Stimulated activated CD8-positive, alpha-beta memory T cell treated with anti-CD3 and anti-CD28 coated beads, Interleukin-2, amount 100 ng/mL, for 48 hours (primary cell): ENCODE measurements around the gene SH3RF3.

Source experiments
- DNase-seq, 2 donors: peaks; one replicate each; pipeline ENCODE4 v3.0.0-alpha.2; 2020; ENCODE audit warnings: low read depth in 2 of 2

Gene SH3RF3

DNA sequence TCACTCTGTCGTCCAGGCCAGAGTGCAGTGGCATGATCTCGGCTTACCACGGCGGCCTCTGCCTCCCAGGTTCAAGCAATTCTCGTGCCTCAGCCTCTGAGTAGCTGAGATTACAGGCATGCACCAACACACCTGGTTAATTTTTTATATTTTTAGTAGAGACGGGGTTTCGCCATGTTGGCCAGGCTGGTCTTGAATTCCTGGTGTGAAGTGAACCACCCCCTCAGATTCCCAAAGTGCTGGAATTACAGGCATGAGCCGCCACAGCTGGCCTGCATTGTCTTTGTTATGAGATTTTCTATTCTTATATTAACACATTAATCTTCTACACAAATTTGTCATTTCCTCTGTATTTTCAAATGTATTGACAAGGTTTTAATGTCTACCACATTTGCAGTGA, 409.5 kb downstream of the SH3RF3 start:
- no peak for DNase-seq

DNA sequence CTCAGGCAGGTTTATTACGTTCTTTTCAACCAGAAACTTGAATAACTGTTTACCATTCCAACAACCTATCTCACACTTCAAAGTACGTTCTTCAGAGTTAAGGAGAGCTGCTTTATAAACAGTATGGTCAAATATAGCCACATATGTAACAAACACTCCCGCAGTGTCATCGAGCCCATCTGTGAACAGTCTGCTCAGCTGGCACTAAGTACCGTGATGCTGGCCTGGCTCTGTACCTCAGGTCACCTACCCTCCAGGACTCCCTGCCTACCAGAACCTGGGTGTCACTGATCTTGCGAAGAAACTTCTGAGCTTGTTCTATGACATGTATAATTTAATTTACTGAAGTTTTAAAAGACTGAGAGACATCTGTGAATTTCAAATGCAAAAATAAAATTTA, 413.4 kb downstream of the SH3RF3 start:
- DNase-seq = no peak

DNA sequence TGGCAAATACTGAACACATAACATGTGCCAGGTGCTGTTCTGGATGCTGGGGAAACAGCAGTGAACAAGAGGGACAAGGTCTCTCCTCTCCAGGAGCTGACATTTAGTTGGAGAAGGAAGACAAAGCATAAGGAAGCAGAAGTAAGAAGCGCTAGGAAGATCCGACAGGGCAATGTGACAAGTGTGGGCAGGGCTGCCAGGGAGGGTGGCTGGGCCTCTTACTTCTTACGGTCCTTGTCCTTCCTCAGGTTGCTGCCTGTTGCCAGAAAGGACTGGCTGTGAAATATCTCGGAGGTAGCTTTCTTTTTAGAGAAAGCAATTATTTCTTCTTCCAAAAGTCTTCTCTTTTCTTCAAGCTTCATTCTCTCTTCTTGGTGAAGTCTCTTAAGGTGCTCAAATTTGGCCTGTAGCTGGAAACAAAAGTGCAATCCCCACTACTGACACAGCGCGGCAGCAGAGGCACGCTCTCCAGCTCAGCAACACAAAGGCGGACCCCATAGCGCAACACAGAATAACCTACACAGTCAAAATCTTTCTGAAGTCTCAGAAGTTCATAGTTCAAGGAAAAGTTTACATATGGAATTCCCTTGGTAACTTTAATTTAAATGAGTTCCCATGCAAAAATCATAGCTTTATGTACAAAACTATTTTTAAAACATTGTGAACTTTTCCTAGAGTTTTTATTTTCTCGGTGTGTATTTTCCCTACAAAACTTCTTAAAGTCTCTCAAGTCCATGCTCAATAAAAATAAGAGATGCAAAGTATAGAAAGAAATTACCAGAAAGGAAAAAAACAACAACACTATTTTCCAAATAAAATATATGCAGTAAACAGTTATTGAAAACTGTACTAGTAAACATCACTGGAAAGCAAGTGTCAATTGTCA, 417.1 kb downstream of the SH3RF3 start:
- peak; percentile 41 to 51 for DNase-seq

DNA sequence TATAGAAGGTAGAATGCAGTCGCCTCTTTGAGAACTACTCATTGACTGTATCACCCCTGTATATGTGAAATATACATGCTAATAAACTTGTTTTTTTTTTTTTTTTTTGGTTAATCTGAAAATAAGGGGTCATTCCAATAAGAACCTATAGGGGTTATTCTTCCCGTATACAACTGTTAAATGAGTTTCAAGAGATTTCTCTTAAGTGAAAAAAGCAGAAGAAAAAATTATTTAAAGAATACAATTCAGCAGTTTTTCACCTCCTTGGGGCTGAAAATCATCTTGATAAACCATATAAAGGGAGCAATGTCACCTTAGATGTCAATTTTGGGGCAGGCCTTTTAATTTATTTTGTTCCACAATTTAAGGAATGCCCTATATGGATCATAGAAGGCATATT, 418.3 kb downstream of the SH3RF3 start:
- no peak for DNase-seq

DNA sequence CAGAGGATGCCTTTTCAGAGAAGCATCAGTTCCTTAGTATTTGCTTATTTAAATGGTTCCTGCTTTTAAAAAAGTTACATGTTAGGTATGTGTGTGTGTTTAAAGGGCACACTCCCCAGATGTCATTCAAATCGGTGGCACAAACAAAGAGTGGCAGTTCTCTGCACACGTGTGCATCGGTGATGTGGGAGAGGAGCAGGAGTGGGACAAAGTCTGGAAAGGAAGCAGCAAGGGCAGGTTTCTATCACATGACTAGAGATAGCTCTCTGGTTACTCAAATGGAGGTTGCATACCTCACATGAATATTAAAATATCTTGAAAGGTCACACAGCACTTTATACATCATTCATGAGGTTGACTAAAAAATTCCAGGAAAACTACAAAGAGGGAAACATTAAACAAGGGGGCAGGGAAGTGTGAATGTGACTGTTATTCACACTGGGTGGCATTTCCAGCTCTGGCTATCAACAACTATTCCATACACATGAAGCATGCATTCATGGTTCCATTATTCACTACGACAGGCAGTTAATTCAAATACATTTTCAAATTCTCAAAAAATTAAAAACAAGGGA, 420.1 kb downstream of the SH3RF3 start:
- no peak for DNase-seq
